Natural killer cell treated with Interleukin-12 subunit alpha and Interleukin-12 subunit beta and Interleukin-15 and Interleukin-18, amount 100 ng/mL, for 72 hours (primary cell): ENCODE results near the gene ETV4. TPM values are rescaled to one million over a fixed set of nuclear protein-coding genes. Genes with fewer than 3 reads are reported as not detected.

Source experiments
- ATAC-seq, 2 donors: fragments of 150-1000 bp; cut with Tn5 transposase in 1 of 2; sonication (Bioruptor Pico), chemical (Tn5 transposase) in 1 of 2; 2 replicates each; pipeline ENCODE4 v1.10.0; 2021
- DNase-seq: peaks from one replicate; pipeline ENCODE4 v3.0.0; 2022; ENCODE audit warnings: low spot score
- H3K27ac Mint-ChIP-seq, 2 donors: 1 replicate in 1 of 2; 2 replicates in 1 of 2; pipeline ENCODE4 v1.8.0; 2022; ENCODE audit warnings: mixed read lengths in 2 of 2, mild to moderate bottlenecking in 1 of 2, moderate library complexity in 1 of 2
- H3K27me3 Mint-ChIP-seq, 2 donors: 1 replicate in 1 of 2; 2 replicates in 1 of 2; pipeline ENCODE4 v1.8.0; 2022; ENCODE audit warnings: mixed read lengths in 2 of 2
- H3K36me3 Mint-ChIP-seq: one replicate; pipeline ENCODE4 v1.8.0; 2022; ENCODE audit warnings: mixed read lengths
- H3K4me1 Mint-ChIP-seq, 2 donors: 1 replicate in 1 of 2; 2 replicates in 1 of 2; pipeline ENCODE4 v1.8.0; 2022; ENCODE audit warnings: low read depth in 2 of 2, mixed read lengths in 2 of 2, mild to moderate bottlenecking in 1 of 2
- H3K4me3 Mint-ChIP-seq: one replicate; pipeline ENCODE4 v1.8.0; 2022; ENCODE audit warnings: mixed read lengths
- H3K9me3 Mint-ChIP-seq: 2 replicates; pipeline ENCODE4 v1.8.0; 2022; ENCODE audit warnings: mixed read lengths
- total RNA-seq, 2 donors: library from RNA; stranded (reverse); gene quantifications; one replicate each; pipeline ENCODE4 v1.2.3, GENCODE V29; 2022

ETV4 gene
- 1 to 10 TPM; 1.4 to 2.1 TPM for total RNA-seq

DNA sequence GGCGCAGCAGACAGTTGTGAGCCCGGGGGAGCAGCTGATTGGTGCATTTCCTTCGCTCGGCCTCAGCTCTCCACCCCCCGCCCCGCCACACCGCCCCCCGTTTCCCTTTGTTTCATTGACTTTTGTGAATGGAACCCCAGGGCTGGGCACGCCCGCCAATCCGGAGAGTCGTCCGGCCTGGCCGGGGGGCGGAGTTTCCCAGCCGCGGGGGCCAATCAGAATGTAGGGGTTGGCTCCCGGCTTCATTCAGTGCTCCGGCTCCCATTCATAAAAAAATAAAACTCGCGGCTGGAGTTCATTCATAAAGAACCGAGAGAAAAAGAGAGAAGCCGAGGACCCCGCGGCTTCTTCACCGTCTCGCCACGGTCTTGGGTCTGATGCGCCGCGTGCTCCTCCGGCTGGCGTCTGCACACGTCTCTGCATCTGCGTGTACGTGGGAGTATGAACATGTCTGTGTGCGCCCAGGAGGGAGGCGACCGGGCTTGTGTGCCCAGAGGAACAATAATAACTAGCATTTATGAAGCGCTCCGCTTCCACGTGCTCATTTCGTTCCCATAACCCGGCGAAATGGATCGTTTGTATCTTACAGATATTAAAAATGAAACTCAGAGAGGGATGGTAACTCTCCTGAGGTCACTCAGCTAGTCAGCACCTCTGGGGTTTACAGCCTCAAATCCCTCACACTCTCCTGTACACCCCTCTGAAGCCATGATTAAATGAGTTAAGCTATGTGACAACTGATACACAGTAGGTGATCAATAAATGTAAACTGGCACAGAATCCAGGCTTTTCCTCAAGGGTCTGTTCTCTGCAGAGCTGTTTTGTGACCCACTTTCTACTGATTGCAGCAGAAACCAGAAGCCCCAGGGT, at the start of gene ETV4:
ETV4 (minus strand) TSS at position 22 of the 870 bp plus-strand sequence. CDS start 723 bp downstream, outside the sequence.
- no peaks in the 10 kb centered on the region for H3K36me3 Mint-ChIP-seq
- DNase-seq (peak; percentile 93), ATAC-seq (peak; percentile 94 to 95)
- peak within 1 kb of the TSS in 1 of 2 donors; percentile 56 for H3K27ac Mint-ChIP-seq
- no peaks in the 10 kb centered on the region for H3K9me3 Mint-ChIP-seq
- H3K4me1 Mint-ChIP-seq = peaks cover 20 to 22% of the 10 kb centered on the region in 2 donors
- peak within 1 kb of the TSS; percentile 88 for H3K4me3 Mint-ChIP-seq
- H3K27me3 Mint-ChIP-seq = peaks cover 43 to 45% of the 10 kb centered on the region in 2 donors

DNA sequence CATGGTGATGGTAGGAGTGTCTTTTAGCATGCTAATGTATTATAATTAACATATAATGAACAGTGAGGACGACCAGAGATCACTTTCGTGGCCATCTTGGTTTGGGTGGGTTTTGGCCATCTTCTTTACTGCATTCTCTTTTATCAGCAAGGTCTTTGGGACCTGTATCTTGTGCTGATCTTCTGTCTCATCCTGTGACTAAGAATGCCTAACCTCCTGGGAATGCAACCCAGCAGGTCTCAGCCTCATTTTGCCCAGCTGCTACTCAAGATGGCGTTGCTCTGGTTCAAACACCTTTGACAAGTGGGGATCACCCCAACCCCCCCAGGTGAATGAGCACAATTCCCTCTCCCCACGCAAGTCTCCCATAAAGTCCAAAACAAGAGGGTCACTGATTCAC, 49.3 kb upstream of the ETV4 start:
- no peaks in the 10 kb centered on the region for H3K4me1 Mint-ChIP-seq
- no peak overlapping the region for H3K4me3 Mint-ChIP-seq
- H3K27ac Mint-ChIP-seq = no peak overlapping the region
- H3K36me3 Mint-ChIP-seq = no peaks in the 10 kb centered on the region
- no peak for DNase-seq
- no peak for ATAC-seq
- H3K27me3 Mint-ChIP-seq = peaks cover 5% of the 10 kb centered on the region in 2 donors
- no peaks in the 10 kb centered on the region for H3K9me3 Mint-ChIP-seq

DNA sequence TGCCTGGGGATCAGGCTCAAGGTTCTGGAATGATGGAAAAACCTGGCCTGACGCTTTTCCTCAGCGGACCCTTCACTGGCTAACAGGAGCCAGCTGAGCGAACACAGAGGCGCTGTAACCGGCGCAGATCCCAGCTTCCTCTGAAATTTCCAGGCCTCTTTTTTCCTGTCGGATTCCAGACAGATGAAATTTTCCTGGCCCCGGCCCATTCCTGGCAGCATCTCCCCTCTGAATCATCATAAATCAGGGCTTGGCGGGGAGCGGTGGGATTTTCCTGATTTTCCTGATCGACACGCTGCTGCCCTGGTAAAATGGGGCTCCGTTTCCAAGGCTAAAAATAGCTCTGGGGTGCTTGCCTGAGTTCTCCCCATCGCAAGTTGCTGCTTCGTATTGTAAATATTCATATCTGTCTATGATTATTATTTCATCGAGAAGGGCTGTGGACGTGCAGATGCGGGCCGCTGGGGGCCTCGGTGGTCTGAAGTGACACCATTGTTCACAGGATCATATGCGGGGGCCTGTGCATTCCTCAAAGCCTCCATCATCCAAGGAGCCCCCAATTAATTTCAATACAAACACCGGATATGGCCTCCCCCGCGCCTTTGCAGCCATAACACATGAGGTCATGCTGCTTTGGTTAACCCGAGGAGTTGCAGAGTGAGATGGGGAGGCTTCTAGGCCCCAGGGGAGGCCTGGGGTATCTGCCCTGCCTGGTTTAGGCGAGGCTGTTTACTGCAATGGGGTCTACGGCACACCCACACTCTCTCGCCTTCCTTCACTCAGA, 45.8 kb upstream of the ETV4 start:
- Mint-ChIP-seq H3K9me3 (no peaks in the 10 kb centered on the region), H3K27ac (no peak overlapping the region), H3K36me3 (no peaks in the 10 kb centered on the region), H3K27me3 (peaks cover 0 to 6% of the 10 kb centered on the region in 2 donors), H3K4me3 (no peak overlapping the region), H3K4me1 (no peaks in the 10 kb centered on the region)
- ATAC-seq (no peak), DNase-seq (no peak)

DNA sequence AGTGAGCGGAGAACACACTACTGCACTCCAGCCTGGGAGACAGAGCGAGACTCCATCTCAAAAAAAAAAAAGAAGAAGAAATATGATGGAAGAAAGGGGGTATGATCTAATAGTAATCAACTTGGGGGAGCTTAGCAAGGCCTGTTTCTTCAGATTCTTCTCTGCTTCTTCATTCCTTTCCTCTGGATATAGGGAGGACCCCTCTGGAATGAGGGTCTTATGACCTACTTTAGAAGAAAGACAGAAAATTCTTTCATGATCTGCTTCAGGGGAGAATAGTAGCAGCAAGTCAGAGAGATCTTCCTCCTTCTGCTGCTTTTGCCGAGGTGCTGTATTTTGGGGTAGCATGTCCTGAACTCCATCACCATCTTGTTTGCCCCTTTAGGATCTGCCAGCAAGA, 44.9 kb upstream of the ETV4 start:
- no peak for DNase-seq
- no peaks in the 10 kb centered on the region for H3K36me3 Mint-ChIP-seq
- no peaks in the 10 kb centered on the region for H3K4me1 Mint-ChIP-seq
- ATAC-seq = no peak
- no peaks in the 10 kb centered on the region for H3K9me3 Mint-ChIP-seq
- H3K27ac Mint-ChIP-seq = no peak overlapping the region
- peaks cover 0 to 6% of the 10 kb centered on the region in 2 donors for H3K27me3 Mint-ChIP-seq
- no peak overlapping the region for H3K4me3 Mint-ChIP-seq

DNA sequence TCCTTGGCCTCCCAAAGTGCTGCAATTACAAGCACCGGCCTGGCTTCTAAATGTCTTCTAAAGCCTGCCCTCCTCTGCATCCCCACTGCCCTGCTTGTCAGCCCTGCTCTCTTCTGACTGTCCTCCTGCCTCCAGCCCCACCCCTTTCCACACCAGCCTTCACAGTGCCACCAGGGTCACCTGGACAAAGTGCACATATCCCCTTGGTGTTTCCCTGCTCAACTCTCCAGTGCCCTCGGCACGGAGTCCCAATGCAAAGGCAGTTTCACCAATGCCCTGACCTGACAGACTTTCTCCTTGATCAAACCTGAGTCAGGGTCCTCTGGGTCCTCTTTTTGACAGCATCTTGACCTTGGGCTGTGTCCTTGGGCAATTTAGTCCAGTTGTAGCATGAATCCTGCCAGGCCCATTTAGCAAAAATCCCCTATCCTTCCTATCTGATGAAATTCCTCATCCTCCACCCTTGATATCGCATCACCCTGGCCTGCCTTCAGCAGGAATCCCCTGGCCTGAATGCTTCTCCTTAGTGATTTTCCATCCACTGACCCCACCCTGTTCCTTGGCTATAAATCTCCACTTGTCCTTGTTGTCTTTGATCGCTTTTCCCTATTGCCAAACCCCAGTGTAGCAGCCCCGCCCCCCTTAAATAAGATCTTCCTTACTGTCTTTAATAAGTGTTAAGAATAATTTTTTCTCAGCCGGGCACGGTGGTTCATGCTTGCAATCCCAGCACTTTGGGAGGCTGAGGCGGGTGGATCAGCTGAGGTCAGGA, 42.7 kb upstream of the ETV4 start:
- Mint-ChIP-seq H3K27me3 (peaks cover 3 to 7% of the 10 kb centered on the region in 2 donors), H3K36me3 (no peaks in the 10 kb centered on the region)

DNA sequence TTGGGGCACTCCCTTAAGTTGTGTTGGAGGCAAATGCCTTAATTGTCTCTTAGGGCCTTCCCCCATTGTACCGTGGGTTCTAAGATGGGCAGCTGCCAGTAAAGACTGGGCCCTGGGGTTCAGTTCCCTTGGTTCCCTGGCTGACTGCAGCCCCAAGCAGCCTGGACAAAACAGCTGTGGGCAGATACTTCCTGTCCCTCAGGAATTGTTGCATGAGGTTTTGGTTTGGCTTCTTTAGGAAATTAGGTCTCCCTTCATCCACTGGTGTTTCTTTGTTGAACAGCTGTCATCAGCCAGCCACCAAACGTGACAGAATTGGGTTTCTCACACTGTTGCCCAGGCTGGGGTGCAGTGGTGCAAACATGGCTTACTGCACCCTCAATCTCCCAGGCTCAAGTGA, 42.0 kb upstream of the ETV4 start:
- Mint-ChIP-seq H3K4me3 (no peak overlapping the region), H3K9me3 (no peaks in the 10 kb centered on the region), H3K27ac (no peak overlapping the region), H3K36me3 (no peaks in the 10 kb centered on the region), H3K4me1 (no peaks in the 10 kb centered on the region), H3K27me3 (peaks cover 6 to 14% of the 10 kb centered on the region in 2 donors)
- ATAC-seq (no peak), DNase-seq (no peak)

More for the DNA sequence above, 42.7 kb upstream of the ETV4 start:
- H3K4me3 Mint-ChIP-seq = no peak overlapping the region
- no peak overlapping the region for H3K27ac Mint-ChIP-seq
- ATAC-seq (no peak), DNase-seq (no peak)
- H3K9me3 Mint-ChIP-seq = no peaks in the 10 kb centered on the region
- no peaks in the 10 kb centered on the region for H3K4me1 Mint-ChIP-seq

DNA sequence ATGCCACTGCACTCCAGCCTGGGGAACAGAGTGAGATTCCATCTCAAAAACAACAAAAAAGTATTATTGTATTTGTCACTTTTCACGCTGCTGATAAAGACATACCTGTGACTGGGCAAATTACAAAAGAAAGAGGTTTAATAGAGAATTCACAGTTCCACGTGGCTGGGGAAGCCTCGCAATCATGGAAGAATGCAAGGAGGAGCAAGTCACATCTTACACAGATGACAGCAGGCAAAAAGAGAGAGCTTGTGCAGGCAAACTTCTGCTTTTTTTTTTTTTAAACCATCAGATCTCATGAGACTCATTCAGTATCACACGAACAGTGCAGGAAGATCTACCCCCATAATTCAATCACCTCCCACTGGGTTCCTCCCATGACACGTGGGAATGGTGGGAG, 41.5 kb upstream of the ETV4 start:
- no peaks in the 10 kb centered on the region for H3K9me3 Mint-ChIP-seq
- H3K27ac Mint-ChIP-seq = no peak overlapping the region
- H3K4me3 Mint-ChIP-seq = no peak overlapping the region
- peaks cover 7 to 17% of the 10 kb centered on the region in 2 donors for H3K27me3 Mint-ChIP-seq
- DNase-seq (no peak), ATAC-seq (no peak)
- no peaks in the 10 kb centered on the region for H3K4me1 Mint-ChIP-seq
- H3K36me3 Mint-ChIP-seq = no peaks in the 10 kb centered on the region

DNA sequence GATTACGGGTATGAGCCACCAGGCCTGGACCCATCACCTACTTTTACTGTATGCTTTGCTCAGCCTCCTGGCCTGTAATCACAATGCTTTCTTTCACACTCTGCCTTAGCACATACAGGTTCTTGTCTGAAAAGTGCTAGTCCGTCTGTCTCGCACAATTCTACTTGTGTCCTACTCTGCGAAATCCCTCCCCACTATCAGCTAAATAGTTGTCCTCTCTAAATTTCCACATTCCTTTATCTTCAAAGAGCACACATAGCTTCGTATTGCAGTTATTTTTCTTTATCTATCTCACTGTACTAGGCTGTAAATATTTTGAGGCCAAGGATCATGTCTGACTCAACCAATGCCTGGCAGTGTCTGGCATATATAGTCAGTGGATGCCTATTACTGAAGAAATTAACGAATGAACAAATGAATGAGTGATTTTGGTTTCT, 38.5 kb upstream of the ETV4 start:
- Mint-ChIP-seq H3K27ac (no peak overlapping the region), H3K27me3 (peaks cover 10 to 19% of the 10 kb centered on the region in 2 donors), H3K9me3 (no peaks in the 10 kb centered on the region), H3K4me3 (no peak overlapping the region), H3K36me3 (no peaks in the 10 kb centered on the region), H3K4me1 (peaks cover under 1 to 1% of the 10 kb centered on the region in 2 donors)
- ATAC-seq = no peak
- DNase-seq = no peak

DNA sequence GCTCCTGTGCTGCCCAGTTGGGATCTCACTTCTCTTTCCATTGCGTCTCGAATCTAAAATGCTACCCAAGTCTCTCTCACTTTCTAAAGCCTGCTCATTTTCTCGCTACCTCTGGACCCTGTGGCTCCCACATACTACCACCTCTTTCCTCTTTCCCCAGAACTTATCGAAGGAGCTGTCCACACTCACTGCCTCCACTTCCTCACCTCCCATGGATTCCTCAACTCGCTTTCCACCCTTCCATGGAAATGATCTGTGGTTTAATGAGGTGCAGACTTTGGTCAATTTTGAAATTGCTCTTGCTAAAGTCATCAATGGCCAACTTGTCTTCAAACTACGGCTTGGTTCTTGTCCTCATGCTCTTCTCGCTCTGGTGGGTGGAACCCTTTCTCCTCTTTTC, 37.2 kb upstream of the ETV4 start:
- Mint-ChIP-seq H3K27ac (no peak overlapping the region), H3K36me3 (no peaks in the 10 kb centered on the region), H3K9me3 (no peaks in the 10 kb centered on the region), H3K4me3 (no peak overlapping the region), H3K27me3 (peaks cover 15 to 24% of the 10 kb centered on the region in 2 donors), H3K4me1 (peaks cover 13% of the 10 kb centered on the region in 2 donors)
- ATAC-seq = no peak
- DNase-seq = no peak

DNA sequence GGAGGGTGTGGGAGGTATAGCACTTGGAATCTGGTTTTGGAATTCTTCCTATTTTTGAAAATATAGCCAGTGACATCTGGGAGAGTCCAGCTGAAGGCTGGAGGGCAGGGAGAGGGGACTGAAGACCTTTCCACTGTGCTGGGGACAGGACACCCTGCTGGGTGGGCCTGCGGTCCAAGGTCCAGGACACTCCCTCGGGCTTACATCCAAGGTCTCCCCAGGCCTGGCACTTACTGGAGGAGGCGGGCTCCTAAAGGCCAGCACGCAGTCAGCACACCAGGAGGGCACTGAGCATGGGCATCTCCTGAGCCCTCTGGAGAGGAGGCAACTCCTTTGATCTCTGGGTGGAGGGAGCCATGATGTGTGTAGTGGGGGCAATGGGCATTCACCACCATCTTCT, 35.5 kb upstream of the ETV4 start:
- ATAC-seq (peak in 1 of 2 donors; percentile 41), DNase-seq (no peak)
- peaks cover 13% of the 10 kb centered on the region in 2 donors for H3K4me1 Mint-ChIP-seq
- no peak overlapping the region for H3K27ac Mint-ChIP-seq
- no peaks in the 10 kb centered on the region for H3K9me3 Mint-ChIP-seq
- no peak overlapping the region for H3K4me3 Mint-ChIP-seq
- H3K27me3 Mint-ChIP-seq = peaks cover 15 to 24% of the 10 kb centered on the region in 2 donors
- H3K36me3 Mint-ChIP-seq = no peaks in the 10 kb centered on the region

DNA sequence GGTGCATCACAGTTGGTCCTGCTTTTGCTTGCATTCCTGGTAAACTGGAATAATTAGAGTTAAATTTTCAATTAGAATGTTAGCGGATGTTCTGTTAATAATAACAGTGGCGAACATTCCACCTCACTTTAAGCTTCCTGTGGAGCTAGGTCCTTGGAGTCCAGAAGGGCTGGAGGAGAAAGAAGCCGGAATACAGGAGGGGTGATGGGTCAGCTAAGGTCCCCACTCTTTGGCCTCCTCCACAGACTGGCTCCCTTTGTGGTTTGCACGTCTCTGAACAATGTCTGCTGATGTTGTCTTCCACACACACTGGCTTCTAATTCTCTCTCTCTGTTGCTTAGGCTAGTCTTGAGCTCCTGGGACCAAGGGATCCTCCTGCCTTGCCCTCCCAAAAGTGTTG, 35.0 kb upstream of the ETV4 start:
- no peak for ATAC-seq
- Mint-ChIP-seq H3K4me3 (no peak overlapping the region), H3K36me3 (no peaks in the 10 kb centered on the region), H3K4me1 (peaks cover 13% of the 10 kb centered on the region in 2 donors), H3K27ac (no peak overlapping the region), H3K27me3 (peaks cover 15 to 24% of the 10 kb centered on the region in 2 donors), H3K9me3 (no peaks in the 10 kb centered on the region)
- DNase-seq = no peak

DNA sequence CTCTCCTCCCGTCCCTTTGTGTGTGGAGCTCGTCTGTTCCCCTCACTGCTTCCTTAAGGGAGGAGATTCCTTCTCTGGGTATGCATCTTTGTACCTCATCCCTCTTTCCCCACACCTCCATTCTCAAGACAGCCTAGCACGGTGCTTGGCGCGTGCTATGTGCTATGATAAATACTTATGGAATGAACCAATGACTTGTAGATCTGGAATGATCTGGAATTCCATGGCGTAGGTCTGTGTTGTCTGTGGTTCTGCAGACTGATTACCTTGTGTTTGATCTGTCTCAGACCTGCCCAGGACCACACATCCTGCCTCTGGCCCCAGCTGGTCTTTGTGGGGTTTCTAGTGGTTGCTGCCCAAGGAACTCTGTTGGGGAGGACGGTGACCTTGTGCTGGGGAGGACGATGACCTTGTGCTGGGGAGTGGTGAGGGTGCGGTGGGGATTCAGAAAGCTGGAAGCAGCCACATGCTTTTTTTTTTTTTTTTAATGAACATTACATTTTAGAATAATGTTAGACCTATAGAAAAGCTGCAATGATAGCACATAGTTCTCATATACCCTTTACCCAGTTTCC, 33.5 kb upstream of the ETV4 start:
- DNase-seq (no peak), ATAC-seq (no peak)
- H3K27ac Mint-ChIP-seq = peak overlapping the region; percentile 50 to 77
- peaks cover 15 to 24% of the 10 kb centered on the region in 2 donors for H3K27me3 Mint-ChIP-seq
- H3K9me3 Mint-ChIP-seq = no peaks in the 10 kb centered on the region
- peaks cover 13% of the 10 kb centered on the region in 2 donors for H3K4me1 Mint-ChIP-seq
- no peak overlapping the region for H3K4me3 Mint-ChIP-seq
- no peaks in the 10 kb centered on the region for H3K36me3 Mint-ChIP-seq
